Omental fat pad (tissue), 4 donors: ENCODE data around the gene ZFHX3. TPM values are rescaled to one million over a fixed set of nuclear protein-coding genes. Genes with fewer than 3 reads are reported as not detected.

Experiments
- ATAC-seq: fragments of 150-250 bp; one replicate; pipeline ENCODE4 v1.9.1; 2016; ENCODE audit warnings: mild to moderate bottlenecking, moderate library complexity; ENCODE audit not compliant: low FRiP score
- DNase-seq: peaks from one replicate; pipeline ENCODE4 v3.0.0-alpha.2; 2019; ENCODE audit warnings: low spot score
- CTCF ChIP-seq, 3 donors: fragments of 450-650 bp; IDR thresholded peaks; one replicate each; pipeline ENCODE4 v1.5.1; 2016 to 2017; ENCODE audit warnings: antibody characterized with exemption in 3 of 3, mild to moderate bottlenecking in 3 of 3, moderate library complexity in 2 of 3
- total RNA-seq, 4 donors: library from RNA; depleted of rRNA; stranded (reverse); fragments of >200 nt; gene quantifications; one replicate each; pipeline ENCODE4 v1.1.0, GENCODE V29; 2016

The ZFHX3 gene
- total RNA-seq, 4 donors from 2014 or later: 11.8 to 35.2 (median 13.7) TPM

- ATAC-seq (peak; percentile 49), DNase-seq (no peak)
- TF ChIP-seq CTCF (IDR thresholded peaks at IDR 0.05): no peak
Measured at GRCh38 chr16:73058221-73058615, 10.3 kb upstream of the ZFHX3 start.

GRCh38 chr16:73057291-73058210 lies 9.6 kb upstream of the ZFHX3 start:
- ATAC-seq (peak; percentile 58), DNase-seq (no peak)
- TF ChIP-seq CTCF (IDR thresholded peaks at IDR 0.05): no peak

GRCh38 chr16:73056921-73057290 lies 9.0 kb upstream of the ZFHX3 start:
- ATAC-seq (no peak), DNase-seq (no peak)
- no peak for TF ChIP-seq CTCF (IDR thresholded peaks at IDR 0.05)

- no peak for TF ChIP-seq CTCF (IDR thresholded peaks at IDR 0.05)
- DNase-seq: no peak
Measured at GRCh38 chr16:73056448-73056847, 8.5 kb upstream of the ZFHX3 start.

GRCh38 chr16:73054813-73055482 lies 7.0 kb upstream of the ZFHX3 start:
- no peak for TF ChIP-seq CTCF (IDR thresholded peaks at IDR 0.05)
- no peak for DNase-seq
- no peak for ATAC-seq

More at GRCh38 chr16:73056448-73056847, 8.5 kb upstream of the ZFHX3 start:
- no peak for ATAC-seq

GRCh38 chr16:73054498-73054812 lies 6.5 kb upstream of the ZFHX3 start:
- no peak for TF ChIP-seq CTCF (IDR thresholded peaks at IDR 0.05)
- no peak for DNase-seq
- no peak for ATAC-seq

- no peak for ATAC-seq
Measured at GRCh38 chr16:73054125-73054484, 6.2 kb upstream of the ZFHX3 start.

More at GRCh38 chr16:73054125-73054484, 6.2 kb upstream of the ZFHX3 start:
- no peak for TF ChIP-seq CTCF (IDR thresholded peaks at IDR 0.05)
- no peak for DNase-seq
